Mesenchymal stem cell (in vitro differentiated cells and primary cell): ENCODE results near the gene ARHGDIG.

ENCODE experiments used
- DNase-seq: peaks from one replicate; pipeline ENCODE4 v3.0.0-alpha.2; 2013
- H2AFZ ChIP-seq: one replicate; pipeline ENCODE4 v1.6.1; 2013; ENCODE audit warnings: low read depth, mild to moderate bottlenecking, control low read depth, inconsistent platforms, low read length, moderate library complexity
- H2AK5ac ChIP-seq: 2 replicates; pipeline ENCODE4 v1.6.1; 2013; ENCODE audit warnings: low read length, moderate library complexity, mild to moderate bottlenecking, inconsistent platforms; ENCODE audit not compliant: severe bottlenecking
- H2BK120ac ChIP-seq: one replicate; pipeline ENCODE4 v1.6.1; 2013; ENCODE audit warnings: low read depth, mild to moderate bottlenecking, inconsistent platforms, low read length, moderate library complexity
- H2BK12ac ChIP-seq, 2 experiments: one replicate each; pipeline ENCODE4 v1.6.1; 2013; ENCODE audit warnings: inconsistent platforms in 2 of 2, low read length in 2 of 2, mild to moderate bottlenecking in 2 of 2, moderate library complexity in 2 of 2, control low read depth in 1 of 2
- H2BK15ac ChIP-seq: one replicate; pipeline ENCODE4 v1.6.1; 2013; ENCODE audit warnings: mild to moderate bottlenecking, low read depth, inconsistent platforms; ENCODE audit not compliant: poor library complexity, severe bottlenecking
- H2BK5ac ChIP-seq: 2 replicates; pipeline ENCODE4 v1.6.1; 2013; ENCODE audit warnings: low read depth, mild to moderate bottlenecking, low read length, control low read depth, inconsistent platforms; ENCODE audit not compliant: poor library complexity, severe bottlenecking
- H3K14ac ChIP-seq, 2 experiments: one replicate each; pipeline ENCODE4 v1.6.1; 2013; ENCODE audit warnings: inconsistent platforms in 2 of 2, low read length in 2 of 2, control low read depth in 1 of 2, mild to moderate bottlenecking in 1 of 2, moderate library complexity in 1 of 2
- H3K18ac ChIP-seq, 2 experiments: one replicate each; pipeline ENCODE4 v1.6.1; 2013; ENCODE audit warnings: inconsistent platforms in 2 of 2, low read length in 2 of 2, control low read depth in 1 of 2, low read depth in 1 of 2, mild to moderate bottlenecking in 1 of 2
- H3K23ac ChIP-seq, 2 experiments: one replicate each; pipeline ENCODE4 v1.6.1; 2013; ENCODE audit warnings: inconsistent platforms in 2 of 2, low read length in 2 of 2, mild to moderate bottlenecking in 2 of 2, moderate library complexity in 2 of 2, control low read depth in 1 of 2
- H3K27ac ChIP-seq: 2 replicates; pipeline ENCODE4 v1.5.1; 2013; ENCODE audit warnings: mild to moderate bottlenecking, moderate library complexity, low read length, control low read depth, inconsistent platforms; ENCODE audit not compliant: poor library complexity, severe bottlenecking
- H3K27me3 ChIP-seq, 2 experiments: 2 replicates each; pipeline versions ENCODE4 v1.6.1 to v1.7.0; 2013; ENCODE audit warnings: low read length in 2 of 2, mild to moderate bottlenecking in 2 of 2, moderate library complexity in 2 of 2, control low read depth in 1 of 2, inconsistent platforms in 1 of 2; ENCODE audit not compliant: control insufficient read depth in 1 of 2, insufficient read depth in 1 of 2
- H3K36me3 ChIP-seq, 2 experiments: 2 replicates each; pipeline versions ENCODE4 v1.6.1 to v1.7.0; 2013; ENCODE audit warnings: low read length in 2 of 2, control low read depth in 1 of 2, inconsistent platforms in 1 of 2, low read depth in 1 of 2, mild to moderate bottlenecking in 1 of 2; ENCODE audit not compliant: insufficient read depth in 2 of 2, control insufficient read depth in 1 of 2
- H3K4ac ChIP-seq, 2 experiments: one replicate each; pipeline ENCODE4 v1.6.1; 2013; ENCODE audit warnings: inconsistent platforms in 2 of 2, low read length in 2 of 2, mild to moderate bottlenecking in 2 of 2, moderate library complexity in 2 of 2, control low read depth in 1 of 2, low read depth in 1 of 2
- H3K4me1 ChIP-seq: 2 replicates; pipeline ENCODE4 v1.6.1; 2013; ENCODE audit warnings: low read depth, low read length, control low read depth; ENCODE audit not compliant: control insufficient read depth, insufficient read depth
- H3K4me2 ChIP-seq: 2 replicates; pipeline ENCODE4 v1.6.1; 2013; ENCODE audit warnings: low read length, mild to moderate bottlenecking, inconsistent platforms; ENCODE audit not compliant: poor library complexity, severe bottlenecking
- H3K4me3 ChIP-seq, 2 experiments: 2 replicates each; pipeline versions ENCODE4 v1.5.1 to v1.7.0; 2013; ENCODE audit warnings: low read length in 2 of 2, mild to moderate bottlenecking in 2 of 2, control low read depth in 1 of 2, low read depth in 1 of 2; ENCODE audit not compliant: insufficient read depth in 1 of 2
- H3K79me1 ChIP-seq: replicated peaks from 2 replicates; pipeline ENCODE4 v1.6.1; 2013; ENCODE audit warnings: mild to moderate bottlenecking, control low read depth, low read length, inconsistent platforms; ENCODE audit not compliant: poor library complexity, severe bottlenecking
- H3K9ac ChIP-seq: 2 replicates; pipeline ENCODE4 v1.7.0; 2013; ENCODE audit warnings: mild to moderate bottlenecking, low read length, moderate library complexity
- H3K9me3 ChIP-seq: 2 replicates; pipeline ENCODE4 v1.7.0; 2013; ENCODE audit warnings: mild to moderate bottlenecking, low read length; ENCODE audit not compliant: control insufficient read depth
- H4K8ac ChIP-seq: one replicate; pipeline ENCODE4 v1.6.1; 2013; ENCODE audit warnings: inconsistent platforms, mild to moderate bottlenecking, low read length, moderate library complexity
- H4K91ac ChIP-seq: one replicate; pipeline ENCODE4 v1.6.1; 2013; ENCODE audit warnings: mild to moderate bottlenecking, low read length, inconsistent platforms
- WGBS: methylation state at CpG from one replicate; pipeline ENCODE4 v1.1.7; 2013; ENCODE audit warnings: mixed read lengths; 5-methylcytosine and 5-hydroxymethylcytosine counted together

Gene ARHGDIG

DNA sequence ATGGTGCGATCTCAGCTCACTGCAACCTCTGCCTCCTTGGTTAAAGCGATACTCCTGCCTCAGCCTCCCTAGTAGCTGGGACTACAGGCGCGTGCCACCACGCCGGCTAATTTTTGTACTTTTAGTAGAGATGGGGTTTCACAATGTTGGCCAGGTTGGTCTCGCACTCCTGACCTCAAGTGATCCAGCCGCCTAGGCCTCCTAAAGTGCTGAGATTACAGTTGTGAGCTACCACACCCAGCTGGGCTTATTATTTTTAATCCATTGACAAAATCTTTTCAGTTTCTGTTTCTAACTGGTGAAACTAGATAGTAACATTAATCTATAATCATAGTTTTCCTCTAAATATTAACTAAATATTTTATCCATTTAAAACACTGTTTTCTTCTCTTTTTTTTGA, 39.8 kb upstream of the ARHGDIG start:
- no peak overlapping the region for H2BK15ac ChIP-seq
- H2AK5ac ChIP-seq = no peak overlapping the region
- DNase-seq = no peak
- H3K9ac ChIP-seq = no peak overlapping the region
- no peaks in the 10 kb centered on the region for H3K9me3 ChIP-seq
- H3K4me3 ChIP-seq = no peak overlapping the region
- no peak overlapping the region for H2AFZ ChIP-seq
- no peak overlapping the region for H3K27ac ChIP-seq
- peaks cover 3 to 7% of the 10 kb centered on the region in 2 experiments for H3K36me3 ChIP-seq
- H3K79me1 ChIP-seq = peaks cover 26% of the 10 kb centered on the region
- no peak overlapping the region for H4K8ac ChIP-seq
- H2BK5ac ChIP-seq = no peak overlapping the region
- H3K4ac ChIP-seq = no peak overlapping the region
- H3K18ac ChIP-seq = no peak overlapping the region
- no peak overlapping the region for H3K23ac ChIP-seq
- no peaks in the 10 kb centered on the region for H3K27me3 ChIP-seq
- WGBS = 90% methylated on average over 6 of the region's 8 CpGs
- peaks cover 6% of the 10 kb centered on the region for H3K4me1 ChIP-seq
- no peak overlapping the region for H3K4me2 ChIP-seq
- no peak overlapping the region for H2BK12ac ChIP-seq
- no peak overlapping the region for H3K14ac ChIP-seq
- no peak overlapping the region for H4K91ac ChIP-seq
- H2BK120ac ChIP-seq = no peak overlapping the region

DNA sequence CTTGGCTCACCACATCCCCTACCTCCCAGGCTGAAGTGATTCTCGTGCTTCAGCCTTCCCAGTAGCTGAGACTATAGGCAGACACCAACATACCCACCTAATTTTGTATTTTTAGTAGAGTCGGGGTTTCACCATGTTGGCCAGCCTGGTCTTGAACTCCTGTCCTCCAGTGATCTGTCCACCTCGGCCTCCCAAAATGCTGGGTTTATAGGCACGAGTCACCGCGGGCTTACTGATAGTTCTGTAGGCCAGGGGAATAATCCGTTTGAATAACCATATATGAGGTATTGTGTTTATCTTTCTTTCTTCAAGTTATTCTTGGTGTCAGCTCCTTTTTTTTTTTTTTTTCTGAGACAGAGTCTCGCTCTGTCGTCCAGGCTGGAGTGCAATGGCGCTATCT, 38.1 kb upstream of the ARHGDIG start:
- Histone ChIP-seq H3K4me2 (no peak overlapping the region), H2BK15ac (no peak overlapping the region), H3K18ac (no peak overlapping the region), H3K4me1 (peaks cover 6% of the 10 kb centered on the region), H3K27ac (no peak overlapping the region), H3K4ac (no peak overlapping the region), H2BK5ac (no peak overlapping the region), H3K9me3 (no peaks in the 10 kb centered on the region), H4K8ac (no peak overlapping the region), H3K79me1 (peaks cover 26% of the 10 kb centered on the region), H3K4me3 (no peak overlapping the region), H3K14ac (no peak overlapping the region), H3K23ac (no peak overlapping the region), H3K36me3 (peaks cover 0 to 7% of the 10 kb centered on the region in 2 experiments), H2AK5ac (no peak overlapping the region), H2BK12ac (no peak overlapping the region), H2AFZ (no peak overlapping the region), H3K9ac (no peak overlapping the region), H2BK120ac (no peak overlapping the region), H3K27me3 (no peaks in the 10 kb centered on the region), H4K91ac (no peak overlapping the region)
- WGBS = 98% methylated on average over 10 of the region's 10 CpGs
- DNase-seq = no peak

DNA sequence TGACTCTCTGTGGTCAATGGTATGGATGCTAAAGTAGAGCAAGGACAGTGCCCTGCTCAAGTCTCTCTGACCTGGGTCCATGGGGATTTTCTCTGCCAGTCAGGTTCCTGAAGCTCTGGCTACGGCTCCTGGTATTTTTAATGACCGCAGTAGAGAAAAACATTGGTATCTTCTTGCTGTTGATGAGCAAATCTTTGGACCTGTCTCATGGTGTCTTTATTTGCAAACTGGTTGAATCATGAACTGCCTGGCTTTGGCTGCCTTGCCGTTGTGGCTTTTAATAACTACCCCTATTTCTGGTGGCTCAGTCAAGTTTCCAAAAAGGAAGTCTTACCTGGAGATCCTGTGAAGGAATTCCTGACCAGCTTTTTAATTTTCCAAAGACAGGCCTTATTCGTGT, 37.0 kb upstream of the ARHGDIG start:
- H3K18ac ChIP-seq = no peak overlapping the region
- H2BK12ac ChIP-seq = no peak overlapping the region
- no peak overlapping the region for H4K91ac ChIP-seq
- peaks cover 24% of the 10 kb centered on the region for H3K79me1 ChIP-seq
- H2BK15ac ChIP-seq = no peak overlapping the region
- no peak overlapping the region for H3K9ac ChIP-seq
- H3K23ac ChIP-seq = no peak overlapping the region
- H2AK5ac ChIP-seq = no peak overlapping the region
- H3K4ac ChIP-seq = no peak overlapping the region
- no peak overlapping the region for H3K14ac ChIP-seq
- H3K4me1 ChIP-seq = peaks cover 6% of the 10 kb centered on the region
- H3K9me3 ChIP-seq = no peaks in the 10 kb centered on the region
- no peak overlapping the region for H4K8ac ChIP-seq
- H2BK120ac ChIP-seq = no peak overlapping the region
- no peak overlapping the region for H3K4me2 ChIP-seq
- no peak overlapping the region for H2BK5ac ChIP-seq
- H3K4me3 ChIP-seq = no peak overlapping the region
- no peak overlapping the region for H3K27ac ChIP-seq
- no peak overlapping the region for H2AFZ ChIP-seq
- H3K27me3 ChIP-seq = no peaks in the 10 kb centered on the region
- DNase-seq = no peak
- H3K36me3 ChIP-seq = peaks cover 0 to 3% of the 10 kb centered on the region in 2 experiments
- 96% methylated on average over 4 of the region's 4 CpGs for WGBS

DNA sequence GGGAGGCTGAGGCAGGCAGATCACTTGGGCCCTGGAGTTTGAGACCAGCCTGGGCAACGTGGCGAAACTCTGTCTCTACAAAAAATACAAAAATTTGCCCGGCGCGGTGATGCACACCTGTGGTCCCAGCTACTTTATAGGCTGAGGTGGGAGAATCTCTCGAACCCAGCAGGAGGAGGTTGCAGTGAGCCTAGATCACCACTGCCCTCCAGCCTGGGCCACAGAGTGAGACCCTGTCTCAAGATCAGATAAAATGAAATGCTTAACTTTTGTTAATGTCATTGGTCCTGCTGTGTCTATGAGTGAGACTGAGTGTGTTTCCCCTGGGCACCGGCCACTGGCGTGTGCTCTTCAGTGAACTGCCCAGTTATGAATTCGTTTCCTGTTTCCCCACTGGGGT, 35.3 kb upstream of the ARHGDIG start:
- no peak overlapping the region for H3K18ac ChIP-seq

More for the DNA sequence above, 35.3 kb upstream of the ARHGDIG start:
- Histone ChIP-seq H2BK5ac (no peak overlapping the region), H2BK12ac (no peak overlapping the region), H3K27ac (no peak overlapping the region), H3K27me3 (no peaks in the 10 kb centered on the region), H3K23ac (no peak overlapping the region), H3K79me1 (peaks cover 29% of the 10 kb centered on the region), H2BK15ac (no peak overlapping the region), H3K14ac (no peak overlapping the region), H3K4me2 (no peak overlapping the region), H3K9me3 (no peaks in the 10 kb centered on the region), H2AK5ac (no peak overlapping the region), H3K9ac (no peak overlapping the region), H4K8ac (no peak overlapping the region), H3K4me1 (peaks cover 6% of the 10 kb centered on the region), H4K91ac (no peak overlapping the region), H3K4me3 (no peak overlapping the region), H2AFZ (no peak overlapping the region), H2BK120ac (no peak overlapping the region), H3K4ac (no peak overlapping the region), H3K36me3 (peaks cover 8 to 11% of the 10 kb centered on the region in 2 experiments)
- no peak for DNase-seq
- WGBS = 94% methylated on average over 9 of the region's 9 CpGs
